Liver (tissue), 9 donors: Measurements from ENCODE around the gene PI4K2A. TPM values are rescaled to one million over a fixed set of nuclear protein-coding genes. Genes with fewer than 3 reads are reported as not detected.

Experiments used
- DNase-seq: peaks from one replicate; pipeline ENCODE4 v3.0.0-alpha.2; 2017; ENCODE audit warnings: low spot score
- H3K27ac ChIP-seq, 2 donors: one replicate each; pipeline ENCODE4 v1.7.0; 2013; ENCODE audit warnings: inconsistent platforms in 2 of 2, low read length in 2 of 2, control low read depth in 1 of 2, low read depth in 1 of 2, mild to moderate bottlenecking in 1 of 2
- H3K27me3 ChIP-seq, 4 donors: one replicate each; pipeline versions ENCODE4 v1.6.1 to v1.7.0; 2013; ENCODE audit warnings: low read length in 3 of 4, inconsistent platforms in 1 of 4, mild to moderate bottlenecking in 1 of 4, moderate library complexity in 1 of 4; ENCODE audit not compliant: control insufficient read depth in 4 of 4, insufficient read depth in 4 of 4
- H3K36me3 ChIP-seq, 4 donors: one replicate each; pipeline versions ENCODE4 v1.6.1 to v1.7.0; 2013; ENCODE audit warnings: low read length in 3 of 4, mild to moderate bottlenecking in 3 of 4, low read depth in 1 of 4, moderate library complexity in 1 of 4; ENCODE audit not compliant: control insufficient read depth in 4 of 4, insufficient read depth in 3 of 4
- H3K4me1 ChIP-seq, 4 donors: one replicate each; pipeline versions ENCODE4 v1.6.1 to v1.7.0; 2013; ENCODE audit warnings: low read length in 3 of 4, mild to moderate bottlenecking in 3 of 4, moderate library complexity in 1 of 4; ENCODE audit not compliant: control insufficient read depth in 4 of 4, insufficient read depth in 4 of 4
- H3K4me3 ChIP-seq, 3 donors: one replicate each; pipeline versions ENCODE4 v1.6.1 to v1.7.0; 2013; ENCODE audit warnings: low read length in 3 of 3, control low read depth in 1 of 3, low read depth in 1 of 3, mild to moderate bottlenecking in 1 of 3
- H3K9ac ChIP-seq, 2 donors: one replicate each; pipeline ENCODE4 v1.7.0; 2013; ENCODE audit warnings: low read length in 2 of 2, mild to moderate bottlenecking in 2 of 2, moderate library complexity in 2 of 2, control low read depth in 1 of 2, low read depth in 1 of 2
- H3K9me3 ChIP-seq, 4 donors: one replicate each; pipeline versions ENCODE4 v1.6.1 to v1.7.0; 2013; ENCODE audit warnings: low read length in 3 of 4; ENCODE audit not compliant: control insufficient read depth in 4 of 4
- ATF3 ChIP-seq: IDR thresholded peaks from 2 replicates; pipeline ENCODE4 v1.6.1; 2016; ENCODE audit warnings: antibody characterized with exemption
- CTCF ChIP-seq: fragments of 150-350 bp; IDR thresholded peaks from 2 replicates; pipeline ENCODE4 v1.5.1; 2017; ENCODE audit warnings: improper control_type of control experiment, low read depth, low read length; ENCODE audit not compliant: missing input control
- EGR1 ChIP-seq, 2 donors: IDR thresholded peaks; 2 replicates each; pipeline ENCODE4 v1.6.1; 2016 to 2018; ENCODE audit warnings: antibody characterized with exemption in 2 of 2, low read depth in 2 of 2
- FOXA1 ChIP-seq: IDR thresholded peaks from 2 replicates; pipeline ENCODE4 v1.6.1; 2016; ENCODE audit warnings: antibody characterized with exemption
- FOXA2 ChIP-seq: IDR thresholded peaks from 2 replicates; pipeline ENCODE4 v1.6.1; 2016; ENCODE audit warnings: antibody characterized with exemption
- GABPA ChIP-seq, 2 donors: IDR thresholded peaks in 1 of 2; conservative IDR thresholded peaks in 1 of 2; 2 replicates each; pipeline ENCODE4 v1.6.1; 2016; ENCODE audit warnings: antibody characterized with exemption in 2 of 2, mild to moderate bottlenecking in 1 of 2, moderate library complexity in 1 of 2
- HNF4A ChIP-seq, 2 donors: conservative IDR thresholded peaks; 2 replicates each; pipeline ENCODE4 v1.6.1; 2016; ENCODE audit warnings: antibody characterized with exemption in 2 of 2, mild to moderate bottlenecking in 2 of 2
- HNF4G ChIP-seq: IDR thresholded peaks from 2 replicates; pipeline ENCODE4 v1.6.1; 2016; ENCODE audit warnings: antibody characterized with exemption
- NR2F2 ChIP-seq: IDR thresholded peaks from 2 replicates; pipeline ENCODE4 v1.6.1; 2016; ENCODE audit warnings: antibody characterized with exemption
- RAD21 ChIP-seq, 2 donors: IDR thresholded peaks; 2 replicates each; pipeline ENCODE4 v1.6.1; 2016; ENCODE audit warnings: antibody characterized with exemption in 2 of 2, mild to moderate bottlenecking in 2 of 2
- REST ChIP-seq: IDR thresholded peaks from 2 replicates; pipeline ENCODE4 v1.6.1; 2016; ENCODE audit warnings: antibody characterized with exemption, mild to moderate bottlenecking
- RXRA ChIP-seq, 2 donors: IDR thresholded peaks; 2 replicates each; pipeline ENCODE4 v1.6.1; 2017 to 2018; ENCODE audit warnings: antibody characterized with exemption in 2 of 2, mild to moderate bottlenecking in 1 of 2
- SP1 ChIP-seq: IDR thresholded peaks from 2 replicates; pipeline ENCODE4 v1.6.1; 2018; ENCODE audit warnings: antibody characterized with exemption, mild to moderate bottlenecking
- TAF1 ChIP-seq: conservative IDR thresholded peaks from 2 replicates; pipeline ENCODE4 v1.6.1; 2016; ENCODE audit warnings: antibody characterized with exemption, mild to moderate bottlenecking
- YY1 ChIP-seq: IDR thresholded peaks from 2 replicates; pipeline ENCODE4 v1.6.1; 2016; ENCODE audit warnings: antibody characterized with exemption, mild to moderate bottlenecking
- WGBS: extraction: QIAGEN DNeasy Blood & Tissue Kit; methylation state at CpG from one replicate; pipeline ENCODE4 v1.1.7; 2013; 5-methylcytosine and 5-hydroxymethylcytosine counted together
- polyA plus RNA-seq, 2 donors: library from polyadenylated mRNA; stranded (reverse) in 1 of 2; unstranded in 1 of 2; fragments of 200-250 nt in 1 of 2; fragments of >200 nt in 1 of 2; fragmentation: Nextera tagmentation in 1 of 2; extraction: Ambion mirVana in 1 of 2; gene quantifications; one replicate each; pipeline versions ENCODE4 v1.2.1 to v1.2.3, GENCODE V29; 2013 to 2015
- total RNA-seq, 2 donors: library from RNA; depleted of rRNA; stranded (reverse); fragments of >200 nt; gene quantifications; one replicate each; pipeline ENCODE4 v1.2.3, GENCODE V29; 2014
- donor health status: healthy.
- donor health status: healthy.
- donor health status: healthy.
- donor health status: healthy.
- donor health status: healthy.

The PI4K2A gene
- total and polyA plus RNA-seq, 4 donors, result 4.4 to 17.6 (median 11.2) TPM

- no peak for DNase-seq
- Histone ChIP-seq H3K9ac (no peak overlapping the region), H3K4me1 (peaks cover 6 to 16% (median 11%) of the 10 kb centered on the region in 4 donors), H3K9me3 (no peaks in the 10 kb centered on the region), H3K36me3 (no peaks in the 10 kb centered on the region), H3K4me3 (no peak overlapping the region), H3K27me3 (no peaks in the 10 kb centered on the region), H3K27ac (peak overlapping the region; percentile 55 to 69)
- TF ChIP-seq EGR1 (IDR thresholded peaks at IDR 0.05; ENCODE audit: low read depth in 2 of 2) (no peak), GABPA (IDR thresholded peaks at IDR 0.05 in 1 of 2, conservative IDR thresholded peaks at IDR 0.05 in 1 of 2) (no peak), HNF4G (no peak), ATF3 (no peak), RXRA (IDR thresholded peaks at IDR 0.05) (no peak), FOXA2 (no peak), REST (no peak), CTCF (no peak), RAD21 (IDR thresholded peaks at IDR 0.05) (no peak), YY1 (no peak), FOXA1 (no peak), TAF1 (no peak)
- 87% methylated on average over 2 of the region's 2 CpGs for WGBS
Observed at GRCh38 chr10:97708167-97708566, 67.7 kb downstream of the PI4K2A start.

GRCh38 chr10:97708976-97709946 lies 68.8 kb downstream of the PI4K2A start:
- H3K27ac ChIP-seq, result no peak overlapping the region
- H3K9me3 ChIP-seq, result no peaks in the 10 kb centered on the region
- H3K27me3 ChIP-seq, result no peaks in the 10 kb centered on the region
- 51% methylated on average over 18 of the region's 18 CpGs for WGBS
- DNase-seq, result peak; percentile 59
- no peak overlapping the region for H3K4me3 ChIP-seq
- no peaks in the 10 kb centered on the region for H3K36me3 ChIP-seq
- peaks cover 7 to 23% (median 18%) of the 10 kb centered on the region in 4 donors for H3K4me1 ChIP-seq
- no peak overlapping the region for H3K9ac ChIP-seq
- peak; percentile 77 to 83 for TF ChIP-seq RAD21 (IDR thresholded peaks at IDR 0.05)
- TF ChIP-seq NR2F2, result peak; percentile 39
- TF ChIP-seq SP1, result no peak
- peak in 1 of 2 donors; percentile 13 for TF ChIP-seq HNF4A (conservative IDR thresholded peaks at IDR 0.05)
- no peak for TF ChIP-seq REST
- TF ChIP-seq YY1, result no peak
- TF ChIP-seq TAF1, result no peak
- TF ChIP-seq FOXA1, result no peak
- no peak for TF ChIP-seq EGR1 (IDR thresholded peaks at IDR 0.05; ENCODE audit: low read depth in 2 of 2)
- TF ChIP-seq HNF4G, result no peak
- peak; percentile 53 for TF ChIP-seq CTCF
- no peak for TF ChIP-seq FOXA2
